ENCODE results near the gene HEBP1. TPM values are rescaled to one million over a fixed set of nuclear protein-coding genes. Genes with fewer than 3 reads are reported as not detected.

Gene HEBP1
- total RNA-seq, 1 experiment from 2014 or later = 19.3 TPM

- intact Hi-C loops (cut with micrococcal nuclease; ENCODE audit: unreplicated experiment) = no loop called here
- DNase-seq (ENCODE audit: low read depth, low spot score) = no peak
- TF ChIP-seq TCF7L2 (IDR thresholded peaks at IDR 0.05; ENCODE audit: low read depth, low read length) = no peak
- TF ChIP-seq, protein P1, sequence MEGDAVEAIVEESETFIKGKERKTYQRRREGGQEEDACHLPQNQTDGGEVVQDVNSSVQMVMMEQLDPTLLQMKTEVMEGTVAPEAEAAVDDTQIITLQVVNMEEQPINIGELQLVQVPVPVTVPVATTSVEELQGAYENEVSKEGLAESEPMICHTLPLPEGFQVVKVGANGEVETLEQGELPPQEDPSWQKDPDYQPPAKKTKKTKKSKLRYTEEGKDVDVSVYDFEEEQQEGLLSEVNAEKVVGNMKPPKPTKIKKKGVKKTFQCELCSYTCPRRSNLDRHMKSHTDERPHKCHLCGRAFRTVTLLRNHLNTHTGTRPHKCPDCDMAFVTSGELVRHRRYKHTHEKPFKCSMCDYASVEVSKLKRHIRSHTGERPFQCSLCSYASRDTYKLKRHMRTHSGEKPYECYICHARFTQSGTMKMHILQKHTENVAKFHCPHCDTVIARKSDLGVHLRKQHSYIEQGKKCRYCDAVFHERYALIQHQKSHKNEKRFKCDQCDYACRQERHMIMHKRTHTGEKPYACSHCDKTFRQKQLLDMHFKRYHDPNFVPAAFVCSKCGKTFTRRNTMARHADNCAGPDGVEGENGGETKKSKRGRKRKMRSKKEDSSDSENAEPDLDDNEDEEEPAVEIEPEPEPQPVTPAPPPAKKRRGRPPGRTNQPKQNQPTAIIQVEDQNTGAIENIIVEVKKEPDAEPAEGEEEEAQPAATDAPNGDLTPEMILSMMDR (IDR thresholded peaks at IDR 0.05) = no peak
- no peak for TF ChIP-seq SIN3A (IDR thresholded peaks at IDR 0.05; ENCODE audit: borderline replicate concordance, insufficient read depth, low read depth, low read length)
- TF ChIP-seq POLR2AphosphoS5 (IDR thresholded peaks at IDR 0.05; ENCODE audit: low read depth, low read length) = no peak
- TF ChIP-seq REST (IDR thresholded peaks at IDR 0.05; ENCODE audit: insufficient read depth in 1 of 2, low read depth in 2 of 2, low read length in 1 of 2) = no peak
- H3K4me3 ChIP-seq (ENCODE audit: low read depth in 2 of 2, low read length in 2 of 2) = no peak overlapping the region
- ATAC-seq = no peak
- H3K4me1 ChIP-seq (ENCODE audit: control insufficient read depth, insufficient read depth, low read length) = no peaks in the 10 kb centered on the region; the same call in 1 of the 2 replicates
- CTCF ChIA-PET = interaction anchor here (0.7 kb wide), 1 partner anchor 36 kb away, joined by 3 read pairs; no protein-coding TSS in a partner anchor
- POLR2A ChIA-PET = interaction anchor here (0.7 kb wide), 1 partner anchor 115 kb away, joined by 3 read pairs; no protein-coding TSS in a partner anchor
- no peaks in the 10 kb centered on the region for H3K27me3 ChIP-seq (ENCODE audit: control insufficient read depth, insufficient read depth, low read length)
- no peaks in the 10 kb centered on the region for H3K9me3 ChIP-seq (ENCODE audit: control insufficient read depth, insufficient read depth, low read depth, low read length)
- no peak overlapping the region for H3K27ac ChIP-seq (ENCODE audit: low read length)
- 0 out of 2 replicates have a peak, but pooled peaks cover 2% of the 10 kb centered on the region for H3K36me3 ChIP-seq (ENCODE audit: control insufficient read depth, insufficient read depth, low read length)
- in situ Hi-C loops (cut with HindIII; ENCODE audit: low pct_unique_long_range_greater_than_20kb, low sequenced_read_pairs) = no loop called here
- BruUV-seq (replicated peaks) = no TSS peak
Observed at GRCh38 chr12:12992418-12993130, 7.5 kb downstream of the HEBP1 start.

DNA sequence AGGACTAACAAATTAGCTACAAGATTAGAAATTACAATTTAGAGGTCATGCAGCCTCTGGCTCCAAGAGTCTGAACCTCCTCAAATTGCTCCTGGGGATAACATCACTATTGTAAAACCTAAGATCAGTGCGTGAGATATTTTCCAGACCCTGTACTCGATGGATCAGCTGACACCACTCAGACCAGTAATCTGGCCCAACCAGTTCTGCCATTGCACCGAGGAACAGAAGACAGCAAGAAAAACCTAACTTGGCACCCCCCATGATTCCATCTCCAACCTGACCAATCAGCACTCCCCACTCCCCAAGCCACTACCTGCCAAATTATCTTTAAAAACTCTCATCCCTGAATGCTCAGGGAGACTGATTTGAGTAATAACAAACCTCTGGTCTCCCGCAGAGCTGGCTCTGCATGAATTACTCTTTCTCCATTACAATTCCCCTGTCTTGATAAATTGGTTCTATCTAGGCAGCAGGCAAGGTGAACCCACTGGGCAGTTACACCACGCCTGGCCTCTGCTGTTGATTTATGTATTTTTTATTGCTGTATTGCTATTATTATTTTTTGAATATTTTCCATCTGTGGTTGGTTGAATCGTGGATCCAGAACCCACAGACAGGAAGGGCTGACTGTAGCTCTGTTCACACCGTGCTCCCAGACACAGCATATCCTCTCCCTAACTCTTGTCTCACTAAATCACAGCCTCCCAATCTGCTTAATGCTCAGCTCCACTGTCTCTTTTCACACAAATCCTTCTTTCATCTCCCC is 9.2 kb downstream of the HEBP1 start:
- ChIA-PET CTCF (no interaction called here), POLR2A (interaction anchor here (0.6 kb wide), 1 partner anchor 511 kb away, joined by 4 read pairs; no protein-coding TSS in a partner anchor)
- DNase-seq (ENCODE audit: low read depth, low spot score) (no peak), ATAC-seq (no peak)
- no peaks in the 10 kb centered on the region for H3K27me3 ChIP-seq (ENCODE audit: control insufficient read depth, insufficient read depth, low read length)
- TF ChIP-seq SIN3A (IDR thresholded peaks at IDR 0.05; ENCODE audit: borderline replicate concordance, insufficient read depth, low read depth, low read length) = no peak
- TF ChIP-seq TCF7L2 (IDR thresholded peaks at IDR 0.05; ENCODE audit: low read depth, low read length) = no peak
- TF ChIP-seq POLR2AphosphoS5 (IDR thresholded peaks at IDR 0.05; ENCODE audit: low read depth, low read length) = no peak
- no peak for TF ChIP-seq REST (IDR thresholded peaks at IDR 0.05; ENCODE audit: insufficient read depth in 1 of 2, low read depth in 2 of 2, low read length in 1 of 2)
- TF ChIP-seq, protein P1 (IDR thresholded peaks at IDR 0.05) = no peak
- no TSS peak for BruUV-seq (replicated peaks)
- no peaks in the 10 kb centered on the region for H3K9me3 ChIP-seq (ENCODE audit: control insufficient read depth, insufficient read depth, low read depth, low read length)
- intact Hi-C loops (cut with micrococcal nuclease; ENCODE audit: unreplicated experiment) (no loop called here), in situ Hi-C loops (cut with HindIII; ENCODE audit: low pct_unique_long_range_greater_than_20kb, low sequenced_read_pairs) (no loop called here)
- no peaks in the 10 kb centered on the region for H3K4me1 ChIP-seq (ENCODE audit: control insufficient read depth, insufficient read depth, low read length)
- H3K36me3 ChIP-seq (ENCODE audit: control insufficient read depth, insufficient read depth, low read length) = peaks cover 4% of the 10 kb centered on the region; the same call in 1 of the 2 replicates
- no peak overlapping the region for H3K4me3 ChIP-seq (ENCODE audit: low read depth in 2 of 2, low read length in 2 of 2)
- no peak overlapping the region for H3K27ac ChIP-seq (ENCODE audit: low read length)
